Lung (tissue), 12 donors: ENCODE data around the gene PLAC8. TPM values are rescaled to one million over a fixed set of nuclear protein-coding genes. Genes with fewer than 3 reads are reported as not detected.

ENCODE experiments used
- ATAC-seq: fragments of 200-7000 bp; cut with Tn5 transposase; one replicate; pipeline ENCODE4 v1.9.1; 2020; ENCODE audit warnings: moderate number of reproducible peaks; ENCODE audit not compliant: insufficient read depth, low FRiP score
- DNase-seq, 3 donors: peaks; one replicate each; pipeline ENCODE4 v3.0.0-alpha.2; 2013 to 2017
- H3K27ac ChIP-seq, 2 donors: one replicate each; pipeline ENCODE4 v1.5.1; 2013; ENCODE audit warnings: mild to moderate bottlenecking in 2 of 2, moderate library complexity in 2 of 2, control low read depth in 1 of 2, inconsistent platforms in 1 of 2, low read depth in 1 of 2, low read length in 1 of 2
- H3K27me3 ChIP-seq, 3 donors: one replicate each; pipeline ENCODE4 v1.5.1; 2013; ENCODE audit warnings: low read length in 2 of 3; ENCODE audit not compliant: control insufficient read depth in 3 of 3, insufficient read depth in 3 of 3
- H3K36me3 ChIP-seq, 4 donors: one replicate each; pipeline ENCODE4 v1.5.1; 2013; ENCODE audit warnings: low read length in 4 of 4, mild to moderate bottlenecking in 1 of 4, moderate library complexity in 1 of 4; ENCODE audit not compliant: control insufficient read depth in 4 of 4, insufficient read depth in 4 of 4
- H3K4me1 ChIP-seq, 5 donors: one replicate each; pipeline ENCODE4 v1.5.1; 2013; ENCODE audit warnings: low read length in 5 of 5, mild to moderate bottlenecking in 2 of 5, moderate library complexity in 1 of 5; ENCODE audit not compliant: control insufficient read depth in 5 of 5, insufficient read depth in 5 of 5
- H3K4me3 ChIP-seq: one replicate; pipeline ENCODE4 v1.5.1; 2013; ENCODE audit warnings: mild to moderate bottlenecking, control low read depth, moderate library complexity
- H3K9ac ChIP-seq, 2 donors: one replicate each; pipeline ENCODE4 v1.5.1; 2013; ENCODE audit warnings: low read length in 2 of 2, control low read depth in 1 of 2; ENCODE audit not compliant: insufficient read depth in 1 of 2
- H3K9me3 ChIP-seq, 4 donors: one replicate each; pipeline ENCODE4 v1.5.1; 2013; ENCODE audit warnings: low read length in 3 of 4, mild to moderate bottlenecking in 1 of 4, moderate library complexity in 1 of 4; ENCODE audit not compliant: control insufficient read depth in 4 of 4, insufficient read depth in 3 of 4
- WGBS, 2 donors: extraction: QIAGEN DNeasy Blood & Tissue Kit; methylation state at CpG; one replicate each; pipeline ENCODE4 v1.1.7; 2013; 5-methylcytosine and 5-hydroxymethylcytosine counted together
- polyA plus RNA-seq, 2 donors: library from polyadenylated mRNA; stranded (reverse); fragments of 200-250 nt; gene quantifications; one replicate each; pipeline ENCODE4 v1.2.1, GENCODE V29; 2013
- total RNA-seq, 2 donors: library from RNA; depleted of rRNA in 1 of 2; stranded (reverse); fragments of >200 nt in 1 of 2; gene quantifications; one replicate each; pipeline ENCODE4 v1.2.1, GENCODE V29; 2014 to 2021
- TF ChIP-seq, protein P1 (sequence below): IDR thresholded peaks from 2 replicates; pipeline ENCODE4 v1.5.1; 2012; ENCODE audit warnings: mild to moderate bottlenecking; ENCODE audit errors: control extremely low read depth, extremely low read depth
- donor health status: control.
- donor health status: control.
- donor health status: Bipolar disorder and iron deficiency.
- donor health status: healthy.
- donor health status: DM: yes; HTN: yes; CAD: no.

Gene PLAC8
- total and polyA plus RNA-seq, 4 donors: 53.8 to 115 (median 71.5) TPM

DNA sequence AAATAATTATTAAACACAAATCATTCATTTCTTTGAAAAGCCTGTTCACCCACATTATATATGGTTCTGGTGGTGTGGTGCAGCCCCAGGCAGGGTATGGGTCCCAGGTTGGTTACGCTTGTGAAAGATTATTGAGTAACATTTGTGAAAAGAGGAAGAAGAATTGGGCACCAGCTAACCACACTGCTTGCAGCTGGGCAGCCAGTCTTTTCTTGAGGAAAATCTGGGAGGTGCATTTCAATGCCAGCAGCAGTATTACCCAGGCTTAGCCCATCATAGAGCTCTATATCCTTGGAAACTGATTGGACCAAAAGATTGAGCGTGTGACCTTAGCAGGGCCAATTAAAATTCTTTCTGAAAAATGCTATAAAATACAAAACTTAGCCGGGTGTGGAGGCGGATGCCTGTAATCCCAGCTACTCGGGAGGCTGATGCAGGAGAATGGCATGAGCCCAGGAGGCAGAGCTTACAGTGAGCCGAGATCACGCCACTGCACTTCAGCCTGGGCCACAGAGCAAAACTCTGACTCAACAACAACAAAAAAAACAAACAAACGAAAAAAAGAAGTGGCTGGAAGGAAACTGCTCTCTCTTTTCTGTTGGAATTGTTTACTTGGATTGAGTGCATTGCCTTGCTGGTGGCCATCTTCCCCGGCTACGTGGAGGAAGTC is 9.7 kb upstream of the PLAC8 start:
- 40 to 60% methylated on average over 10 of the region's 10 CpGs for WGBS, 2 donors
- no peaks in the 10 kb centered on the region for H3K4me1 ChIP-seq
- no peaks in the 10 kb centered on the region for H3K9me3 ChIP-seq
- no peak overlapping the region for H3K4me3 ChIP-seq
- no peak for DNase-seq
- no peak for ATAC-seq
- no peaks in the 10 kb centered on the region for H3K36me3 ChIP-seq
- no peaks in the 10 kb centered on the region for H3K27me3 ChIP-seq
- TF ChIP-seq, protein P1, sequence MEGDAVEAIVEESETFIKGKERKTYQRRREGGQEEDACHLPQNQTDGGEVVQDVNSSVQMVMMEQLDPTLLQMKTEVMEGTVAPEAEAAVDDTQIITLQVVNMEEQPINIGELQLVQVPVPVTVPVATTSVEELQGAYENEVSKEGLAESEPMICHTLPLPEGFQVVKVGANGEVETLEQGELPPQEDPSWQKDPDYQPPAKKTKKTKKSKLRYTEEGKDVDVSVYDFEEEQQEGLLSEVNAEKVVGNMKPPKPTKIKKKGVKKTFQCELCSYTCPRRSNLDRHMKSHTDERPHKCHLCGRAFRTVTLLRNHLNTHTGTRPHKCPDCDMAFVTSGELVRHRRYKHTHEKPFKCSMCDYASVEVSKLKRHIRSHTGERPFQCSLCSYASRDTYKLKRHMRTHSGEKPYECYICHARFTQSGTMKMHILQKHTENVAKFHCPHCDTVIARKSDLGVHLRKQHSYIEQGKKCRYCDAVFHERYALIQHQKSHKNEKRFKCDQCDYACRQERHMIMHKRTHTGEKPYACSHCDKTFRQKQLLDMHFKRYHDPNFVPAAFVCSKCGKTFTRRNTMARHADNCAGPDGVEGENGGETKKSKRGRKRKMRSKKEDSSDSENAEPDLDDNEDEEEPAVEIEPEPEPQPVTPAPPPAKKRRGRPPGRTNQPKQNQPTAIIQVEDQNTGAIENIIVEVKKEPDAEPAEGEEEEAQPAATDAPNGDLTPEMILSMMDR: no peak
- H3K9ac ChIP-seq: no peak overlapping the region
- H3K27ac ChIP-seq: no peak overlapping the region

DNA sequence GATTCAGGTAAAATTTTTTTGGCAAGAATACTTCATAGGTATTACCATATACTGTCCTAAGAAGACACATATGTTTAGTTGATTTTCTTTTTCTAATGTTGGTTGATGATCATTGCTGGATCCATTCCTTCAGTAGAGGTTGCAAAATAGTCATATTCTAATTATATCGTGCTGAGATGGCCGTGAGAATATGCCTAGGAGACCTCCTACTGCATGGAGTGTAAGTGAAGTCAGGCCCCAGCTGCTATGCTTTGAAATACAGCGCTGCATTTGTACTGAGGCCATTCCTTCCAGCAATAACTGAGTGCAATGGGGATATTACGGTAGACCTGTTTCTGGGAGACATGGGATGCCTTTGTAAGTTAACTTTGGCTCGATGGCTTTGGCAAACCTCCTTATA is 6.7 kb upstream of the PLAC8 start:
- Histone ChIP-seq H3K27ac (no peak overlapping the region), H3K4me3 (no peak overlapping the region), H3K9ac (no peak overlapping the region), H3K4me1 (no peaks in the 10 kb centered on the region), H3K9me3 (peaks cover 0 to 3% (median 0%) of the 10 kb centered on the region in 4 donors), H3K27me3 (no peaks in the 10 kb centered on the region), H3K36me3 (no peaks in the 10 kb centered on the region)
- WGBS, 2 donors: 54 to 78% methylated on average over 5 of the region's 5 CpGs
- no peak for DNase-seq
- TF ChIP-seq, protein P1: no peak
- ATAC-seq: no peak

DNA sequence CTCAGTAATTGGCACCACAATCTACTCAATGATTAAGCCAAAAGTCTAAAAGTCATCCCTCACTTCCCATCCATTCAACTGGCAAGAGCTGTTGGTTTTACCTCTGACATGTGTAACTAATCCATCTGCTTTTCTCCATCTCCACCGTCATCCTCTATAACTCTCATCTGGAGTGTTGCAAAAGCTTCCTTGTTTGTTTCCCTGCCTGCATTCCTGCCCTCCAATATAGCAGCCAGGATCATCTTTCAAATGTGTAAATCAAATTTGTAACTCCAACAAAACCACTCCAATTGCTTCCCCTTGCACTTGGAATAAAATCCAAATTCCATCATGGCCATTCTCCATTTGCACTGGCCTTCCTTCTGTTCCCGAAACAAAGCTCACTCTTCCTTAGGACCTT is 4.3 kb upstream of the PLAC8 start:
- Histone ChIP-seq H3K27me3 (no peaks in the 10 kb centered on the region), H3K27ac (no peak overlapping the region), H3K9ac (no peak overlapping the region), H3K4me3 (no peak overlapping the region), H3K36me3 (no peaks in the 10 kb centered on the region), H3K9me3 (peaks cover 0 to 3% (median 0%) of the 10 kb centered on the region in 4 donors), H3K4me1 (no peaks in the 10 kb centered on the region)
- TF ChIP-seq, protein P1: no peak
- DNase-seq (no peak), ATAC-seq (no peak)
- WGBS, 2 donors: 59 to 62% methylated on average over 2 of the region's 2 CpGs
